ENCODE measurements around the gene SURF6.

Gene SURF6

DNA sequence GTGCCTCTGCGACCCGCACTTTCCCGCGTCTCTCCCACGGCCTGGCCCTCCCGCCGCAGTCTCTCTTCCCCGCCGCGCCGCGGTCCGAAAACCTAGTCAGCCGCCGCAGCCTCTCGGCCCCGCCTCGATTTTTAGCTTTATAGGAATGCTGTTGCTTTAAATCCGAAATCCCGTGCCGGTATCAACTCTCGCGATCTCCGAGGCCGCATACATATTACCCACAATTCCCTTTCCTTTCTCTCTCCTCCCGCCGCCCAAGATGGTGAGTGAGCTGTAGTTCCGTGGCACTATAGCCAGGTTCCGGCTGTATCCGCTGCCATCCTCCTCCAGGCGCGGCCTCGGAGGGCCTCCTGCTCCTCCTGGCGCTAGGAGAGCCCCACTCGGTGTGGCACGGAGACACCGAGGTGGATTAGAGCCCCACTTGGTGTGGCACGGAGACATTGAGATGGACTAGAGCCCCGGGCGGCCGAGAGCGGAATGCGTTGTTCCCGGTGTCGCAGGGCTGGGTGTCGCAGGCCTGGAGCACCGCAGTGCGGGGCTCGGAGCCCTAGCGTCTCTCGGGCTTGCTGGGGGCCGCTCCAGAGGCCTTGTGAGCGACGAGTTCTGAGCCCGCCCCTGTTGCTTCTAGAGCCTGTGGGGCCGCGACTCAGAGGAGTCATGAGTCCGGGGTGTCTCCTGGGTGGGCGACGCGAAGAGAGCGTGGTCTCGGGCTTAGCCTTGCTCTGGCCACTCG, 12.2 kb upstream of the SURF6 start, which contains the start of the genes MED22 and RPL7A (continued):
- TF ChIP-seq MZF1 (tag by site-specific recombination; IDR thresholded peaks at IDR 0.05; ENCODE audit: borderline replicate concordance) = no peak
- no peak for TF ChIP-seq ZNF544 (tag by site-specific recombination; IDR thresholded peaks at IDR 0.05)
- TF ChIP-seq ZNF2 (tag by site-specific recombination; IDR thresholded peaks at IDR 0.05) = peak; percentile 97
- no peak for TF ChIP-seq ZNF211 (tag by site-specific recombination; IDR thresholded peaks at IDR 0.05; ENCODE audit: low read depth)
- TF ChIP-seq ZNF112 (tag by site-specific recombination; IDR thresholded peaks at IDR 0.05) = no peak
- TF ChIP-seq YY2 (tag by site-specific recombination; IDR thresholded peaks at IDR 0.05) = peak; percentile 97
- TF ChIP-seq ZNF785 (tag by site-specific recombination; IDR thresholded peaks at IDR 0.05) = no peak
- TF ChIP-seq TCF7L2 (IDR thresholded peaks at IDR 0.05; ENCODE audit: borderline replicate concordance, low read depth, low read length) = no peak
- TF ChIP-seq, protein P1, sequence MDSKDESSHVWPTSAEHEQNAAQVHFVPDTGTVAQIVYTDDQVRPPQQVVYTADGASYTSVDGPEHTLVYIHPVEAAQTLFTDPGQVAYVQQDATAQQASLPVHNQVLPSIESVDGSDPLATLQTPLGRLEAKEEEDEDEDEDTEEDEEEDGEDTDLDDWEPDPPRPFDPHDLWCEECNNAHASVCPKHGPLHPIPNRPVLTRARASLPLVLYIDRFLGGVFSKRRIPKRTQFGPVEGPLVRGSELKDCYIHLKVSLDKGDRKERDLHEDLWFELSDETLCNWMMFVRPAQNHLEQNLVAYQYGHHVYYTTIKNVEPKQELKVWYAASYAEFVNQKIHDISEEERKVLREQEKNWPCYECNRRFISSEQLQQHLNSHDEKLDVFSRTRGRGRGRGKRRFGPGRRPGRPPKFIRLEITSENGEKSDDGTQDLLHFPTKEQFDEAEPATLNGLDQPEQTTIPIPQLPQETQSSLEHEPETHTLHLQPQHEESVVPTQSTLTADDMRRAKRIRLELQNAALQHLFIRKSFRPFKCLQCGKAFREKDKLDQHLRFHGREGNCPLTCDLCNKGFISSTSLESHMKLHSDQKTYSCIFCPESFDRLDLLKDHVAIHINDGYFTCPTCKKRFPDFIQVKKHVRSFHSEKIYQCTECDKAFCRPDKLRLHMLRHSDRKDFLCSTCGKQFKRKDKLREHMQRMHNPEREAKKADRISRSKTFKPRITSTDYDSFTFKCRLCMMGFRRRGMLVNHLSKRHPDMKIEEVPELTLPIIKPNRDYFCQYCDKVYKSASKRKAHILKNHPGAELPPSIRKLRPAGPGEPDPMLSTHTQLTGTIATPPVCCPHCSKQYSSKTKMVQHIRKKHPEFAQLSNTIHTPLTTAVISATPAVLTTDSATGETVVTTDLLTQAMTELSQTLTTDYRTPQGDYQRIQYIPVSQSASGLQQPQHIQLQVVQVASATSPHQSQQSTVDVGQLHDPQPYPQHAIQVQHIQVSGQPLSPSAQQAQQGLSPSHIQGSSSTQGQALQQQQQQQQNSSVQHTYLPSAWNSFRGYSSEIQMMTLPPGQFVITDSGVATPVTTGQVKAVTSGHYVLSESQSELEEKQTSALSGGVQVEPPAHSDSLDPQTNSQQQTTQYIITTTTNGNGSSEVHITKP (tag by site-specific recombination; IDR thresholded peaks at IDR 0.05) = no peak
- TF ChIP-seq ZBTB7A (tag by site-specific recombination; IDR thresholded peaks at IDR 0.05; ENCODE audit: low read depth) = peak; percentile 64; the same call in 1 of the 2 replicates
- TF ChIP-seq ZNF549 (tag by site-specific recombination; IDR thresholded peaks at IDR 0.05) = no peak
- TF ChIP-seq, protein P2, sequence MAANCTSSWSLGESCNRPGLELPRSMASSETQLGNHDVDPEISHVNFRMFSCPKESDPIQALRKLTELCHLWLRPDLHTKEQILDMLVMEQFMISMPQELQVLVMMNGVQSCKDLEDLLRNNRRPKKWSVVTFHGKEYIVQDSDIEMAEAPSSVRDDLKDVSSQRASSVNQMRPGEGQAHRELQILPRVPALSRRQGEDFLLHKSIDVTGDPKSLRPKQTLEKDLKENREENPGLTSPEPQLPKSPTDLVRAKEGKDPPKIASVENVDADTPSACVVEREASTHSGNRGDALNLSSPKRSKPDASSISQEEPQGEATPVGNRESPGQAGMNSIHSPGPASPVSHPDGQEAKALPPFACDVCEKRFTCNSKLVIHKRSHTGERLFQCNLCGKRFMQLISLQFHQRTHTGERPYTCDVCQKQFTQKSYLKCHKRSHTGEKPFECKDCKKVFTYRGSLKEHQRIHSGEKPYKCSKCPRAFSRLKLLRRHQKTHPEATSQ (tag by site-specific recombination; IDR thresholded peaks at IDR 0.05) = 0 out of 2 replicates have a peak, but pooled peaks have one; percentile 37
- TF ChIP-seq ZNF776 (tag by site-specific recombination; IDR thresholded peaks at IDR 0.05; ENCODE audit: borderline replicate concordance) = no peak
- TF ChIP-seq ZNF202 (tag by site-specific recombination; IDR thresholded peaks at IDR 0.05; ENCODE audit: borderline replicate concordance) = no peak
- peak; percentile 64 for TF ChIP-seq ZNF24 (tag by site-specific recombination; IDR thresholded peaks at IDR 0.05)
- TF ChIP-seq ZNF37A (tag by site-specific recombination; IDR thresholded peaks at IDR 0.05) = no peak
- TF ChIP-seq SP7 (tag by site-specific recombination; IDR thresholded peaks at IDR 0.05) = peak; percentile 82; the same call in 1 of the 2 replicates
- TF ChIP-seq, protein P3, sequence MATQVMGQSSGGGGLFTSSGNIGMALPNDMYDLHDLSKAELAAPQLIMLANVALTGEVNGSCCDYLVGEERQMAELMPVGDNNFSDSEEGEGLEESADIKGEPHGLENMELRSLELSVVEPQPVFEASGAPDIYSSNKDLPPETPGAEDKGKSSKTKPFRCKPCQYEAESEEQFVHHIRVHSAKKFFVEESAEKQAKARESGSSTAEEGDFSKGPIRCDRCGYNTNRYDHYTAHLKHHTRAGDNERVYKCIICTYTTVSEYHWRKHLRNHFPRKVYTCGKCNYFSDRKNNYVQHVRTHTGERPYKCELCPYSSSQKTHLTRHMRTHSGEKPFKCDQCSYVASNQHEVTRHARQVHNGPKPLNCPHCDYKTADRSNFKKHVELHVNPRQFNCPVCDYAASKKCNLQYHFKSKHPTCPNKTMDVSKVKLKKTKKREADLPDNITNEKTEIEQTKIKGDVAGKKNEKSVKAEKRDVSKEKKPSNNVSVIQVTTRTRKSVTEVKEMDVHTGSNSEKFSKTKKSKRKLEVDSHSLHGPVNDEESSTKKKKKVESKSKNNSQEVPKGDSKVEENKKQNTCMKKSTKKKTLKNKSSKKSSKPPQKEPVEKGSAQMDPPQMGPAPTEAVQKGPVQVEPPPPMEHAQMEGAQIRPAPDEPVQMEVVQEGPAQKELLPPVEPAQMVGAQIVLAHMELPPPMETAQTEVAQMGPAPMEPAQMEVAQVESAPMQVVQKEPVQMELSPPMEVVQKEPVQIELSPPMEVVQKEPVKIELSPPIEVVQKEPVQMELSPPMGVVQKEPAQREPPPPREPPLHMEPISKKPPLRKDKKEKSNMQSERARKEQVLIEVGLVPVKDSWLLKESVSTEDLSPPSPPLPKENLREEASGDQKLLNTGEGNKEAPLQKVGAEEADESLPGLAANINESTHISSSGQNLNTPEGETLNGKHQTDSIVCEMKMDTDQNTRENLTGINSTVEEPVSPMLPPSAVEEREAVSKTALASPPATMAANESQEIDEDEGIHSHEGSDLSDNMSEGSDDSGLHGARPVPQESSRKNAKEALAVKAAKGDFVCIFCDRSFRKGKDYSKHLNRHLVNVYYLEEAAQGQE (tag by site-specific recombination; IDR thresholded peaks at IDR 0.05) = 0 out of 2 replicates have a peak, but pooled peaks have one; percentile 24
- no peak for TF ChIP-seq HOXA7 (CRISPR knock-in tag; IDR thresholded peaks at IDR 0.05; ENCODE audit: borderline replicate concordance)
- TF ChIP-seq ZNF169 (tag by site-specific recombination; IDR thresholded peaks at IDR 0.05) = no peak; the same call in 1 of the 2 replicates
- TF ChIP-seq, protein P4, sequence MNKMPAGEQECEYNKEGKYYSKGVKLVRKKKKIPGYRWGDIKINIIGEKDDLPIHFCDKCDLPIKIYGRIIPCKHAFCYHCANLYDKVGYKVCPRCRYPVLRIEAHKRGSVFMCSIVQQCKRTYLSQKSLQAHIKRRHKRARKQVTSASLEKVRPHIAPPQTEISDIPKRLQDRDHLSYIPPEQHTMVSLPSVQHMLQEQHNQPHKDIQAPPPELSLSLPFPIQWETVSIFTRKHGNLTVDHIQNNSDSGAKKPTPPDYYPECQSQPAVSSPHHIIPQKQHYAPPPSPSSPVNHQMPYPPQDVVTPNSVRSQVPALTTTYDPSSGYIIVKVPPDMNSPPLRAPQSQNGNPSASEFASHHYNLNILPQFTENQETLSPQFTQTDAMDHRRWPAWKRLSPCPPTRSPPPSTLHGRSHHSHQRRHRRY (tag by site-specific recombination; IDR thresholded peaks at IDR 0.05) = no peak
- TF ChIP-seq, protein P5, sequence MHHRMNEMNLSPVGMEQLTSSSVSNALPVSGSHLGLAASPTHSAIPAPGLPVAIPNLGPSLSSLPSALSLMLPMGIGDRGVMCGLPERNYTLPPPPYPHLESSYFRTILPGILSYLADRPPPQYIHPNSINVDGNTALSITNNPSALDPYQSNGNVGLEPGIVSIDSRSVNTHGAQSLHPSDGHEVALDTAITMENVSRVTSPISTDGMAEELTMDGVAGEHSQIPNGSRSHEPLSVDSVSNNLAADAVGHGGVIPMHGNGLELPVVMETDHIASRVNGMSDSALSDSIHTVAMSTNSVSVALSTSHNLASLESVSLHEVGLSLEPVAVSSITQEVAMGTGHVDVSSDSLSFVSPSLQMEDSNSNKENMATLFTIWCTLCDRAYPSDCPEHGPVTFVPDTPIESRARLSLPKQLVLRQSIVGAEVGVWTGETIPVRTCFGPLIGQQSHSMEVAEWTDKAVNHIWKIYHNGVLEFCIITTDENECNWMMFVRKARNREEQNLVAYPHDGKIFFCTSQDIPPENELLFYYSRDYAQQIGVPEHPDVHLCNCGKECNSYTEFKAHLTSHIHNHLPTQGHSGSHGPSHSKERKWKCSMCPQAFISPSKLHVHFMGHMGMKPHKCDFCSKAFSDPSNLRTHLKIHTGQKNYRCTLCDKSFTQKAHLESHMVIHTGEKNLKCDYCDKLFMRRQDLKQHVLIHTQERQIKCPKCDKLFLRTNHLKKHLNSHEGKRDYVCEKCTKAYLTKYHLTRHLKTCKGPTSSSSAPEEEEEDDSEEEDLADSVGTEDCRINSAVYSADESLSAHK (tag by site-specific recombination; IDR thresholded peaks at IDR 0.05) = peak; percentile 57; the same call in 1 of the 2 replicates
- TF ChIP-seq, protein P6, sequence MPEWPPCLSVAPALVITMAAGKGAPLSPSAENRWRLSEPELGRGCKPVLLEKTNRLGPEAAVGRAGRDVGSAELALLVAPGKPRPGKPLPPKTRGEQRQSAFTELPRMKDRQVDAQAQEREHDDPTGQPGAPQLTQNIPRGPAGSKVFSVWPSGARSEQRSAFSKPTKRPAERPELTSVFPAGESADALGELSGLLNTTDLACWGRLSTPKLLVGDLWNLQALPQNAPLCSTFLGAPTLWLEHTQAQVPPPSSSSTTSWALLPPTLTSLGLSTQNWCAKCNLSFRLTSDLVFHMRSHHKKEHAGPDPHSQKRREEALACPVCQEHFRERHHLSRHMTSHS (tag by site-specific recombination; IDR thresholded peaks at IDR 0.05) = no peak
- TF ChIP-seq ZFP3 (tag by site-specific recombination; IDR thresholded peaks at IDR 0.05; ENCODE audit: low read depth) = no peak
- TF ChIP-seq ZNF350 (tag by site-specific recombination; IDR thresholded peaks at IDR 0.05) = no peak
- 0 out of 2 replicates have a peak, but pooled peaks have one; percentile 86 for TF ChIP-seq ZSCAN23 (tag by site-specific recombination; IDR thresholded peaks at IDR 0.05)
